ENCODE data around the gene TIPARP. TPM values are rescaled to one million over a fixed set of nuclear protein-coding genes. Genes with fewer than 3 reads are reported as not detected.

The TIPARP gene
- total RNA-seq, 1 donor from 2014 or later: 40.6 TPM

DNA sequence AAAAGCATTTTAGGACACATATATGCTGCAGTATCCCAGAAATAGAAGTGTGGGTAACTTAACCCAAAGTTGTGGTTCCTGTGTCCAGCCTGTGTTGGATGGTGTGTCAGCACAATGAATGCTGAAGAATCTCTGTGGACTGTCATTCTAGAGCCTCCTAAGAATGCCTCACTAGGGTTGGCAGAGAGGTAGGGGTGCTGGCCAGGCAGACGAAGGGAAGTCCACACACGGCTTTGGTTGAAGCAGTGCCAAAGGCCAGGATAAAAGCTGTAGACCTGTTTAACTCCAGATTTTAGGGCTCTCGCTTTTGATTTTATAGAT lies 43.7 kb upstream of the TIPARP start:
- no peak for TF ChIP-seq CTCF (conservative IDR thresholded peaks at IDR 0.05; ENCODE audit: low read depth, low read length)

GRCh38 chr3:156631323-156631722 lies 43.1 kb upstream of the TIPARP start:
- no peak for DNase-seq (ENCODE audit: low read depth)
- TF ChIP-seq CTCF (conservative IDR thresholded peaks at IDR 0.05; ENCODE audit: low read depth, low read length): no peak
- H3K4me3 ChIP-seq (ENCODE audit: low read depth, low read length): no peak overlapping the region

More for the DNA sequence above, 43.7 kb upstream of the TIPARP start:
- no peak for DNase-seq (ENCODE audit: low read depth)
- no peak overlapping the region for H3K4me3 ChIP-seq (ENCODE audit: low read depth, low read length)

DNA sequence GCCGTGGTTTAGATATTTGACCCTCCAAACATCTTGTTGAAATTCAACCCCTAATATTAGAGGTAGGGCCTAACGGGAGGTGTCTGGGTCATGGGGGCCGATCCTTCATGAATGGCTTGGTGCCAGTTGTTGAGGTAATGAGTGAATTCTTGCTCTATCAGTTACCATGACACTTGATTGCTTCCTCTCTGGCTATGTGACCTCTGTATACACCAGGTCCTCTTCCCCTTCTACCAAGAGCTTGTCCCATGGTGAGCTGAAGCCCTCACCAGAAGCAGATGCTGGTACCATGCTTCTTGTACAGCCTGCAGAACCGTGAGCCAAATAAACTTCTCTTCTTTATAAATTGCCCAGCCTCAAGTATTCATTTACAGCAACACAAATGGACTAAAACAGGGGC lies 41.8 kb upstream of the TIPARP start:
- no peak overlapping the region for H3K4me3 ChIP-seq (ENCODE audit: low read depth, low read length)
- DNase-seq (ENCODE audit: low read depth): no peak
- TF ChIP-seq CTCF (conservative IDR thresholded peaks at IDR 0.05; ENCODE audit: low read depth, low read length): no peak

- no peak for TF ChIP-seq CTCF (conservative IDR thresholded peaks at IDR 0.05; ENCODE audit: low read depth, low read length)
- no peak overlapping the region for H3K4me3 ChIP-seq (ENCODE audit: low read depth, low read length)
- no peak for DNase-seq (ENCODE audit: low read depth)
These were observed 41.1 kb upstream of the TIPARP start for GRCh38 chr3:156633335-156633734.

- no peak overlapping the region for H3K4me3 ChIP-seq (ENCODE audit: low read depth, low read length)
- DNase-seq (ENCODE audit: low read depth): no peak
- no peak for TF ChIP-seq CTCF (conservative IDR thresholded peaks at IDR 0.05; ENCODE audit: low read depth, low read length)
These were observed 39.4 kb upstream of the TIPARP start for GRCh38 chr3:156635034-156635433.

DNA sequence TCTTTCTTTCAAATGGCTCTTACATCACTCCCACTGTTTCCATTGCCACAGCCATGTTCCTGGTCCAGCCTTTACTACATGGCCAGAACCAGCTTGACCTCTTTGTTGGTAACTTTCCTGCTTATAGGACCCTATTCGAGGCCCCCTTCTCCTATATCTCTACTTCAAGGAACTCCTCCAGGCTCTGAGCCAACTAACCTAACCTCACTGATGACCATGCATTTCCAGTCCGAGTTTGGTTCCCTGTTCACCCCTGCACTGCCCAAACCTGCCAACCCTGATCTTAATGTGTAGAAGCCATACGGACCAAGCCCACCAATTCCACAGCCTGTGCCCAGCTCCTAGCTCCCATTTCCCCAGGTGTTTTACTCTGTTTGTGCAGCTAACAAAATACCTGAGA lies 38.4 kb upstream of the TIPARP start:
- no peak overlapping the region for H3K4me3 ChIP-seq (ENCODE audit: low read depth, low read length)
- TF ChIP-seq CTCF (conservative IDR thresholded peaks at IDR 0.05; ENCODE audit: low read depth, low read length): no peak
- DNase-seq (ENCODE audit: low read depth): no peak

- no peak for TF ChIP-seq CTCF (conservative IDR thresholded peaks at IDR 0.05; ENCODE audit: low read depth, low read length)
- no peak overlapping the region for H3K4me3 ChIP-seq (ENCODE audit: low read depth, low read length)
- no peak for DNase-seq (ENCODE audit: low read depth)
These were observed 36.8 kb upstream of the TIPARP start for GRCh38 chr3:156637480-156638022.

Measured in epithelial cell of proximal tubule (primary cell).